Limb (tissue), 2 donors: ENCODE results near the gene ETNPPL.

Source experiments
- DNase-seq, 2 donors: peaks; one replicate each; pipeline ENCODE4 v3.0.0-alpha.2; 2016; ENCODE audit errors: extremely low spot score in 2 of 2

ETNPPL gene

GRCh38 chr4:108762559-108763225, at the start of gene ETNPPL:
Gene ETNPPL (minus strand): TSS chr4:108763053. CDS start chr4:108762898, 155 bp downstream.
- DNase-seq = peak in 1 of 2 donors; percentile 73

DNA sequence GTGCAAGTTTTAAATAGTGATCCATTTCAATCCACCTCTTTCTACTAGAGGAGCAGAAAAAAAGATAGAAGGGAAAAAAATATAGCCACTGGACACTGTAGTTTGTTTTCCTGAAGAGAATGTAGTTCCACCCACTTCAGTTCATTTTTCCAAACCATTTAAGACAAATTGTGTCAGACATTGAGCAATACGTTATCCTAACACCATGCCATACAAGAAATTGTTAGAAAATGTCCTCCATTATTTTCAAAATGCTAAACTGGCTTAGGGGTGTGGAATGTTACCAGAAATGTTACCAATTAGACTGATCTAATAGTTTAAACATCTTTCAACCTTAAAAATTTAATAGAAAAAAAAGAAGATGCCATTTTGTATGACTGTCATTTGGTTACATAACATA, 48.6 kb upstream of the ETNPPL start:
- no peak for DNase-seq

- no peak for DNase-seq
These were observed 47.2 kb upstream of the ETNPPL start for GRCh38 chr4:108810087-108810486.

DNA sequence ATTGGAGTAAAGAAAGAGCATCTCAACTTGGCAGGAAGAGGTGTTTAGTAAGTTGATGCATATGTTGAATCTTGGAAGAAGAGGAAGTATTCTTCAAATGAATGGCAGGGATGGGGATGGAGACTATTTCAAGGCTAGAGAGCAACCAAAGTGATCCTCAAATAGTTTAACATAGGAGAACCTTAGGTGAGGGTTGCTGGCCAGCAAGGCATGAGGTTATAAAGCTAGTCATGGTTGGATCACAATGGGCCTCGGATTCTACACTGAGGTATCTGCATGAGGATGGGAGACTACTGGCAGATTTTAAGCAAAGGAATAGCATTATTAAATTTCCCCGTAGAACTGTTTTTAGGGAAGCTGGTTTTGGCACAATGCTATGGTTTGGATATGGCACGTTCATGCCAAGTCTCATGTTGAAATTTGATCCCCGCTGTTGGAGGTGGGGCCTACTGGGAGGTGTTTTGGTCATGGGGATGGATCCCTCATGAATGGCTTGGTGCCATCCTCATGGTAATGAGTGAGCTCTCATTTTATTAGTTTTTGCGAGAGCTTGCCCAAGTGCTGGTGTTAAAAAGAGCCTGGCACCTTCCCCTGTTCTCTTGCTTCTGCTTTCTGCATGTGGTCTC, 41.9 kb upstream of the ETNPPL start:
- DNase-seq = no peak

DNA sequence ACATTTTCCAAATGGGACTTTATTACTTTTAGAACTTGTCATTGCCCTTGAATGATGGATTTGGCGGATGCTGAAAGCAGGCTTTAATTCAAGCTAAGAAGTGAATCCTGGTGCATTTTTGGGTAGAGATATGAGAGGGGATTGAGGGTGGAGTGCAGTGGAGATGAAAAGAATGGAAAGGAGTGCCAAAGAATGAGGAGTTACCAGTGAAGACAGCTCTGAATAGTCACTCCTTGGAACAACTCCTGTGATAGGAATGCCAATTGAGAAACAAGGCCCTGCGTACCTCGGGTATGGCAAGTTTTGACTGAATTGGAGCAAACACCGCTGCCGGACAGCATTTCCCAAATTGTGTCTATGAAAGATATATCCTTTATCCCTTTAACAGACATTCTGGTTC, 36.5 kb upstream of the ETNPPL start:
- no peak for DNase-seq

DNA sequence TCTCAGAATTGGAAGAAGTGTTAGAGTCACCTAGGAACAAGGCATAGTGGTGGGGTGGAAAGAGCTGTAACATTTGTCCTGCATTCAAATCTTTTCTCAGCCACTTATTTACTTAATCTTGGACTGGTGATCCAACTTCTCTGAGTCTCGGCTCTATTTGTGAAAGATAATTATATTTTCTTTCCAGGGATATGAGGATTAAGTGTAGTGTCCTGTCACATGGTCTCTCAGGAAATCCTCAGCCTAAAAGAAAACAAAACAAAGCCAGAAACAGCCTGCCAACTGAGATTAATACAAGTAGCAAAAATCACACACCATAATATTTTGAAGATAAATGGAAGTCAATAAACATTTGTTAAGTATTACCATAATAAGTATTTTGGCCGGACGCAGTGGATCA, 33.3 kb upstream of the ETNPPL start:
- DNase-seq = no peak

- no peak for DNase-seq
These were observed 32.9 kb upstream of the ETNPPL start for GRCh38 chr4:108795733-108796132.

DNA sequence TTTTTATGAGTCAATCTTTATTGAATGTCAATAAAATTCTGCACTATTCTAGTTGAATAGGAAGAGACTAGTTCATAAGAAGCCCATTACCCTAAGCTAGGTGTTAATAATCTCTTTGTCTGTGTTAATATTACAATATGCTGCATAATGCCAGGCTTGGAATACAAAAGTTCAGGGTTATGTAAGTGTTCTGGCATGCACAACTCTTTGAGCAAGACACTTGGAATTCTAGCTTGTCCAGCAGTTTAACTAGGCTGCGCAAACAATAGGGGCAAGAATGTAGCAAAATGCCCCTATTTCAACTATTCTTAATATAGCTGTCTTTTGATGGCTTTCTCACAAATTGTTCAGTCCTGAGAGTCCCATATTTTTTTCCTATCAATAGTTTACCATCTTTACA, 31.3 kb upstream of the ETNPPL start:
- no peak for DNase-seq

GRCh38 chr4:108793415-108793814, 30.6 kb upstream of the ETNPPL start:
- no peak for DNase-seq

DNA sequence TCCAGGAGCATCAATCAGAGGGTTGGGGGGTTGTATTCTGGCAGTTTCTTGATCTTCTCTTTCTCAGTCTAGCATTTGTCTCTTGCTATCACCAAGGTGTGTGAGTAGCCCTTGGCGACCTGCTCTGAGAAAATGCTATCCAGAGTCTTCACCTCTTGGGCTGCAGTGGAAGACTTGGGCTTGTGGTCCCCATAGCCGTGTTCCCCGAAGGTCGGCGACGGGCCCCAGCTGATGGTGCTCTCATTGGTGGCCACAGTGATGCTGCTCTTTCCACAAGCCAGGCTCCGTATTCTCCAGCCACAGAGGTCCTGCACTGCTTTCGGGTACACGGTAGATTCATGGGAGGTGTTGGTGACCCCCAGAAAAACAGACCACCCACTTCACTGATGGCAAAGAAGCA, 25.9 kb upstream of the ETNPPL start:
- DNase-seq = no peak

GRCh38 chr4:108787724-108788123, 24.9 kb upstream of the ETNPPL start:
- no peak for DNase-seq

DNA sequence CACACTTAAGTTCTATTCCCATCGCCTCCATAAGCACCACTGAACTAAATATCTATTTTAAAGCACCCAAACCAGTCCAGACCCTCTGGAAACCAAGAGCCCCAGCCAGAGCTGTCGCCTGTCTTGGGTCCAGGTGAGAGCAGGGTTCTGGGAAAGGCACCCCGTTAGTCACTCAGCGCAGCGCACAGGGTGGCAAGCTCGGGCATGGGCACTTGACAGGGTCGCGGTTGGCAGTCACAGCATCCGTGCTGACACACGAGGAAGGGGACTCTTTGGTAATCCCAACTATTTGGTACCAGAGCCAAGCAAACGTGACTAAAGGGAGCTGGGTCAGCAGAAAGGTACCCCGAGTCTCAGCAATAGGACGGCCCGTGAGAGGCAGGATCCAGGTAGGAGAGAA, 24.3 kb upstream of the ETNPPL start:
- no peak for DNase-seq

- no peak for DNase-seq
These were observed 23.5 kb upstream of the ETNPPL start for GRCh38 chr4:108786351-108786750.

- no peak for DNase-seq
These were observed 21.0 kb upstream of the ETNPPL start for GRCh38 chr4:108783665-108784463.

- no peak for DNase-seq
These were observed 17.1 kb upstream of the ETNPPL start for GRCh38 chr4:108779958-108780357.

GRCh38 chr4:108777388-108777787, 14.5 kb upstream of the ETNPPL start:
- no peak for DNase-seq

DNA sequence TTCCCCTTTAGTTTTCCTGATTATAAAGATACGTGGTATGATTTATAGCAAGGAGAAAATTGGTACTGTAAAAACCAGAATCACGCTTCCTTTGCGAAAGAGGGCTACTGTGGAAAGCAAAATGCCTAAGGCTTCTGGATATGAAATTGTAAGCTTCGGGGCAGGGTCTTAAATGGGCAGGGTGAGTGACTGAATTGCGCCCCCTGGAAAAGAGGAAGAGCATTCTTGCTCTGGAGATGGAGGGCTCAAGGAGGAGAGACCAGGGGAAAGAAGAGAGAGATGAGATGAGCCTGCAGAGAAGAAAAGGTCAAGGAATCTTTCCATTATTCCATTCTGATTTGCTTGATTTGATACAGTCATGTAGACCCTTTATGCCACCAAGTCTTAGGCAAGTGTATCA, 13.1 kb upstream of the ETNPPL start:
- DNase-seq = no peak

DNA sequence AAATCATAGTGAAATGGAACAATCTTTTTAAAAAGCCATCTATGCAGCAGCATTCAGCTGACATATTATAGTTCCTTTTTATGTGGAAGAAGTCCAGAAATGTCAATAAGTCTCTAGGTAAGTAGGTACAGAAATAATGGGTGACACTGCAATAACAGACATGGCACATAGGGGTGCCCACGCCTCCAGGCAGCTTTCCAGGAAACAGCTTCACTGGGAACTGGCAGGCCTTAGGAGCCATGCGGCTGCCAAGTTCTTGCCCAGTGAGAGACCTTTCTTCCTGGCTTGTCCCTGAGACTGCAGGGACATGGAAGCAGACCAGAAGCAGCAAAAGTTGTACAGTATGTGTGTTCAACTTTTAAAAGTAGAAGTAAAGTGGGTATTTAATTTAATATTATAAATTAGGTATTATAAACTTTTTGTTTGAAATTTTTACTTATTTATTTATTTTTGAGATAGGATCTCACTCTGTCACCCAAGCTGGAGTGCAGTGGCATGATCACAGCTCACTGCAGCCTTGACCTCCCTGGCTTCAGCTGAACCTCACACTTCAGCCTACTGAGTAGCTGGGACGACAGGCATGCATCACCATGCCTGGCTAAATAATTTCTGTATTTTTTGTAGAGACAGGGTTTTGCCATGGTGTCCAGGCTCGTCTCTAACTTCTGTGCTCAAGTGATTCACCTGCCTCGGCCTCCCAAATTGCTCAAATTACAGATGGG, 12.1 kb upstream of the ETNPPL start:
- DNase-seq = no peak

- DNase-seq = no peak
These were observed 9.5 kb upstream of the ETNPPL start for GRCh38 chr4:108772402-108772801.

DNA sequence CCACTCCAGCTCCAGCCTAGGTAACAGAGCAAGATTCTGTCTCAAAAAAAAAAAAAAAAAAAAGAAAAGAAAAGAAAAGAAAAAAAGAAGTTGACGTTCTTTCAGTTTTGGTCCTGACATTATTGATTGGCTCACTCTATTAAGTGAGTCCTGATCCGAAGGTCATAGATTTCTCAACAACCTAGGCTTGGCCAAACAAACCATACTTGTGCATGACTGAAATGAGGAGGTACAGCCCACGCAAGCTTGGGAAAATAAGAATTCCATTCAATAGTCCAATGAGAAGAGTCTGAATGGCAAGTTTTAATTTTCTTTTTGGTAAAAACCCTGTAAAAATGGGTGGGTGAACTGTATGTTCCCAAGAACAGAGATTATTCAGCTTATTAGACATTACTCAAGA, 3.2 kb upstream of the ETNPPL start:
- no peak for DNase-seq

DNA sequence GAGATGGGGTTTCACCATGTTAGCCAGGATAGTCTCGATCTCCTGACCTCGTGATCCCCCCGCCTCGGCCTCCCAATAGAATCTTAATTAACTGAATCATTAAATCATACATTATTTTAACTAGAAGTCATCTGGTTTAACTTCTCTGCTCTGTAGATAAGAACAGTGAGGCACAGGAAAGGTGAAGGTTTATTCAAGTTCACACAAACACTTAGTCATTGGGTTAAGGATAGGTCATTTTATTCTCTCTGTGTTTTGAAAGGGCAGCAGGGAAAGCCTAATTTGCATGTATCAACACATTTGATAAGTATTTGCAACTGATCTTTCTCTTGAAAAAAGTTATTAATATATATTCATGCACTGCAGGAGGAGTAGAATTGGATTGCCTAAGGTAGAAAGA, 1.1 kb upstream of the ETNPPL start:
- DNase-seq = no peak

GRCh38 chr4:108763226-108763593, 357 bp upstream of the ETNPPL start:
- DNase-seq = no peak
